NCI-H2196 treated with DMSO at 0.1 percent for 48 hours (cell line): ENCODE results near the gene KIF5B.
"Not testable (repeated sequence)": the region's sequence is repeated elsewhere in the genome, so short reads cannot be mapped to it uniquely, and the experiment has no call there.

ENCODE experiments used
- DNase-seq: peaks from one replicate; lab custom pipeline; 2025; ENCODE audit not compliant: unreplicated experiment; lab: John Stamatoyannopoulos, UW

The KIF5B gene

DNA sequence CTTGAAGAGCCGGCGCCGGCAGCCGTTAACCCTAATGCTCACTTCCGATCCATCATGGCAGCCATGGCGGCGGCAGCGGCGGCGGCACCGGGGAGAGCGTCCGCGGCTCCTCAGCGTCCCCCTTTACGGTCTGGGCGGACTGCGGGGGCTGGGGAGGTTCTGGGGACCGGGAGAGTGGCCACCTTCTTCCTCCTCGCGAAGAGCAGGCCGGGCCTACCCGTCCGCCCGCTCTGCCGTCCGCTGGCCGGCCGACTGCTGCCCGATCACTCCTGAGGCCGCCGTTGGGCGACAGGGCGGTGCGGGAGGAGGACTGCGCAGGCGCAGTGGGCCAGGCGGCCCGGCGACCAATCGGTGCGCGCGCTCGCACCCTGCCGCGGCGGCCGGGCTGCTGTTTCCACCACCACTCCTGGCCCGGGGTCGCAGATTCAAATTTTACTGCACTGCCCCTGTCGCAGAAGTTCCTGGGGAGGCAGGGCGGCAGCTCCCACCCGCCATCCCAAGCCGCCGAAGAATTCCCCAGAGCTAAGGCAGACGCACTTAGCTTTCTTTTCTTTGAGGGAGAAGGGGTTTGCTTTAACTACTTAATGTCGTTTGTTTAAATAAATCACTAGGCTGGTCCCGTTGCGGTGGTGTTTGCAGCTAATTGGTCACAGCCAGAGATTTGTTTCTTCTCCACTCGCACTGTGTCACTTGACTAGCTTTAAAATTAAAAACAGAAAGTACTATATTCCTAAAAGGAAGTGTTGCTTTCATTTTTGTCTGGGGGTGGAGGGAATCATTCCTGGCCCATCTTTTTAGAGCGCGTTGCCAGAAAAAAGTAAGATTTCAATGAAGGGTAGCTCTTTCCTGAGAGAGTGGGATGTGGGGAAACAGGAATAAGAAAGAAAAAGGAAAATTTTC lies at the start of gene KIF5B:
TSS of gene KIF5B (minus strand) at position 290 of the 900 bp plus-strand sequence. CDS start 452 bp downstream, outside the sequence.
- peak; percentile 49 for DNase-seq

DNA sequence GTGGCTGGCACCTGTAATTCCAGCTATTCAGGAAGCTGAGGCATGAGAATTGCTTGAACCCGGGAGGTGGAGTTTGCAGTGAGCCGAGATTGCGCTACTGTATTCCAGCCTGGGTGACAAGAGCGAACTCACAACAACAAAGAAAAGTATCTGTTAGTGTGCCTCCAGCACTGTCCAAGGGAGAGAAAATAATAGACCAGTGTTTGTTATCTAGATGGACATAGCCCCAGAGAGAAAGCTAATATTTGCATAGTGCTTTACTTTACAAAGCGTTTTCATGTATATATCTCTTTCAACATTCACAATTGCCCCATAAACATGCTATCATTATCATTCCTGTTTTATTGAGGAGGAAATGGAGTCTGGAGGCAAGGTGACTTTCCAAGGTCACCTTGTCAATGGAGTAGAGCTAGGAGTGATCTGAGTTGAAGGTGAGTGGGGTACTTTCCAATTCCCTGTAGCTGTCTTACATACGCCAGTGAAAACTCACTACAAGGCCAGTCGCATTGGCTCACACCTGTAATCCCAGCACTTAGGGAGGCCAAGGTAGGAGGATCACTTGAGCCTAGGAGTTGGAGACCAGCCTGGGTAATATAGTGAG lies 49.7 kb upstream of the KIF5B start:
- DNase-seq, result no peak

DNA sequence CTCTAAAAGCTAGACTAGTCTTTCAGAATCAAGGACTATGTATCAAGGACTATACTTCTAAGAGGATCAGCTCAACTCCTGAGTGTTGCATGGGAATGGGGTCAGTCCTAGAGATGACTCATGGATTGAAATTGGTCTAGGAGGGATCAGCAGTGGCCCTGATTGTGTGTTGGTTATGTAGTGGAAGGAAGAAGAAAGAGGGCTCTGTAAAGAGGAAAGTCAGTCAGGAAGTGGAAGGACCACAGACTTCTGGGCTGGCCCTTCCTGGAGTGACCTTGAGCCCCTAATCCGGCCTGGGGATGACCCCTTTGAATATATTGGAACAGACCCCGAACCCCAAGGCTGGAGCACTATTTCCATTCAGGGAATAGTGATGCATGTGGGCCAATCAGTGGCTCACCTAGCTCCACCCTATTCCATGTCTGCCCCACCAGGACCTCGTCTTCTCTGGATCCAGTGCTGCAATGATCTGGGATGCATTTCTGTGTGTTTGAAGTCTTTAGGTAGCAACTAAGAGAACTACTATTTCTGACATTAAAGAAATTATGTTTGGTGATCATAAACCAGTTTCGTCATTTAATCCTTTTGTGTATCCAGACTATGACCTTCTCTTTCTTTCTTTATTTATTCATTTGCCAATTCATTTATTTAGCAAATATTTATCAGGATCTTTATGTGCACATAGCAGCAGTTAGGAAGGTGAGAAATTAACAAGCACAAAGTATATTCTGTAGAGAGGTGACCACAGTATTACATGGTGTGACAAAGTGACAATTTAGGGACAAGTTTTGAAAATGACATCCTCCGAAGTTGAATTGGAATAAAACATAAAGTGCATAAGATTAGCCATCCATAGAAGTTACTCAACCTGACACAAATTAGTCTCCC lies 48.6 kb upstream of the KIF5B start:
- DNase-seq, result no peak

DNA sequence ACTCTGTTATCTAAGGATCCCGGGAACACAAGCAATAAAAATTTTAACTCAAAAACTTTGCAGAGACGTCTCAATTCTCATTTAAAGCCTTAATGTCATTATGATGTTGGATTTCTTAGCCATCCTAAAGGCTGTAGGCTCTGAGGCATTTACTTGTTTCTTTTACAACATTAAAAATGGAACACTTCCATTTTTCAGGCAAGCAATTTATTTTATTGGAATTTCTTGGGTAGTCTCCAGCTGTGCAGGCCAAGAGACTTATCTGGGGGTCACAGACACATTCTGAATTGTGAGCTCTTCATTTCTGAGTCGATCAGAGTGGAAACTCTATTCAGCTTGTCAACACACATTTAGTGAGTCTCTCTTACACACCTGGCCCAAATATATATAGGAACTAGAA lies 48.0 kb upstream of the KIF5B start:
- DNase-seq, result no peak

DNA sequence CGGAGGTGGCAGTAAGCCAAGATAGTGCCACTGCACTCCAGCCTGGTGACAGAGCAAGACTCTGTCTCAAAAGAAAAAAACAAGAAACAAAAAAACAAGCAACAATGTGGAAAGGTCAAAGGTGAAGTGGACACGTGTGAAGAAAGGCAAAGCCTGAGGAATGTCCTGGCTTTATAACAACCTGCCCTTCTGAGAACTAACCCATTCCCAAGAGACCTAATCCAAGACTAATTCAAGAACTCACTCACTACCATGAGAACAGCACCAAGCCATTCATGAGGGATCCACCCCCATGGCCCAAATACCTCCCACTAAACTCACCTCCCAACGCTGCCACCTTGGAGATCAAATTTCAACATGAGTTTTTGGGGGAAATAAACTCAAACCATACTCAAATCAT lies 47.5 kb upstream of the KIF5B start:
- DNase-seq, result no peak

DNA sequence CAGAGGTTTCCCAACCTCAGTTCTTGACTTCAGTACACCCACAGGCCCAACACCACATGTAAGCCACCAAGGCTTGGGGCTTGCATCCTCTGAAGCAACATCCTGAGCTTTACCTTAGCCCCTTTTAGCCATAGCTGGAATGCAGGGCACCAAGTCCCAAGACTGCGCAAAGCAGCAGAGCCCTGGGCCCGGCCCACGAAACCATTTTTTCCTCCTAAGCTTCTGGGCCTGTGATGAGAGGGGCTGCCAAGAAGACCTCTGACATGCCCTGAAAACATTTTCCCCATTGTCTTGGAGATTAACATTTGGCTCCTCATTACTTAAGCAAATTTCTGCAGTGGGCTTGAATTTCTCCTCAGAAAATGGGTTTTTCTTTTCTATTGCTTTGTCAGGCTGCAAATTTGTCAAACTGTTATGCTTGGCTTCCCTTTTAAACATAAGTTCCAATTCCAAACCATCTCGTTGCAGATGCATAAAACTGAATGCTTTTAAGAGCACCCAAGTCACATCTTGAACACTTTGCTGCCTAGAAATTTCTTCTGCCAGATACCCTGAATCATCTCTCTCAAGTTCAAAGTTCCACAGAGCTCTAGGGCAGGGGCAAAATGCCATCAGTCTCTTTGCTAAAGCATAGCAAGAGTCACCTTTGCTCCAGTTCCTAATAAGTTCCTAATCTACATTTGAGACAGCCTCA lies 42.5 kb upstream of the KIF5B start:
- DNase-seq, result not testable (repeated sequence)

DNA sequence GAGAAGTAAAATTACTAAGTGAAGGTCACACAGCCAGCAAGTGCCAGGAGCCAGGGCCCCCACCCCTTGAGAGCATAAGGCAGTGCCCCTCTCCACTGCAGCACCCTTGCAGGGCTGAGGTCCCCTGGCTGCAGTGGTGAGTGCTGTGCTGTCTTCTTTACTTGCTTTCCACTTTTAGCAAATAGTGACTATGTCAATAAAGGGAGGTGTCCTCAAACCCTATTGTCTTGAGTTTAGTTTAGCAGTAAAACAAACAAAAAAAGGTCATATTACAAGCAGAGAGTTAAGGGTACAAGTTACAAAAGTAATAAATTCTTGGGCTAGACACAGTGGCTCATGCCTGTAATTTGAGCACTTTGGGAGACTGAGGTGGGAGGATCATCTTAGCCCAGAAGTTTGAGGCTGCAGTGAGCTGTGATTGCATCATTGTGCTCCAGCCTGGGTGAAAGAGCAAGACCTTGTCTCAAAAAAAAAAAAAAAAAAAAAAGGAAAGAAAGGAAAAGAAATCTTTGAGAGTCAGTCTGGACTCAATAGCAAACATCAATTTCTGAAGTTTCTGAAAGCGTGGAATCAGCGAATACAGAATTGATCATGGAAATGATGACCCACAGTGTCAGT lies 39.0 kb upstream of the KIF5B start:
- DNase-seq, result no peak

DNA sequence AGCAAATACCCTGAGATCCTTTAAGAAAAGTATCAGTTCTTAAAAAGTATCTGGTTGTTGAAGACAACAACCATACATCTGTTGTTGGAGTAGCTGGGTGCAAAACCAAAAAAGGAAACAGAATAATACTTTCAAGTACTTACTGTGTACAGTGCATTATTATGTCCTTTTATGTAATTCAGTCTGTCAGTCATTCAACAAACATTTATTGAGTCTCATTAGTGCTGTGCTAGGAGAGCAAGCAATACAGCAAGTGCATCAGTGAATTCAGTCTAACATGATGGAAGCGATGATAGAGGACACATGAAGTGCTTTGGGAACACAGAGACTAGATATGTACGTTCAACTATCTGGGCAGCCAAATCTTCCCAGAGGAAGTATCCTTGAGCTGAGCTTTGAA lies 37.4 kb upstream of the KIF5B start:
- DNase-seq, result no peak

DNA sequence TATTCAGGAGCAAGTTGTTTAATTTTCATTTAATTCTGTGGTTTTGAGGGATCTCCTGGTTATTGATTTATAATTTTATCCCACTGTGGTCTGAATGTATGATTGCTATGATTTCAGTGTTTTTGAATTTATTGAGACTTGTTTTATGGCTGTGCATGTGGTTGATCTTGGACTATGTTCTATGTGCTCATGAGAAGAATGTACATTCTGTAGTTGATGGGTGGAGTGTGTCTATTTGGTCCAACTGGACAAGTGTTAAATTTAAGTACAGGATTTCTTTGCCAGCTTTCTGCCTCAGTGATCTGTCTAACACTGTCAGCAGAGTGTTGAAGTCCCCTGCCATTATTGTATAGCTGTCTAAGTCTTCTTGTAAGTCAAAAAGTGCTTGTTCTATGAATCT lies 34.8 kb upstream of the KIF5B start:
- DNase-seq, result no peak

DNA sequence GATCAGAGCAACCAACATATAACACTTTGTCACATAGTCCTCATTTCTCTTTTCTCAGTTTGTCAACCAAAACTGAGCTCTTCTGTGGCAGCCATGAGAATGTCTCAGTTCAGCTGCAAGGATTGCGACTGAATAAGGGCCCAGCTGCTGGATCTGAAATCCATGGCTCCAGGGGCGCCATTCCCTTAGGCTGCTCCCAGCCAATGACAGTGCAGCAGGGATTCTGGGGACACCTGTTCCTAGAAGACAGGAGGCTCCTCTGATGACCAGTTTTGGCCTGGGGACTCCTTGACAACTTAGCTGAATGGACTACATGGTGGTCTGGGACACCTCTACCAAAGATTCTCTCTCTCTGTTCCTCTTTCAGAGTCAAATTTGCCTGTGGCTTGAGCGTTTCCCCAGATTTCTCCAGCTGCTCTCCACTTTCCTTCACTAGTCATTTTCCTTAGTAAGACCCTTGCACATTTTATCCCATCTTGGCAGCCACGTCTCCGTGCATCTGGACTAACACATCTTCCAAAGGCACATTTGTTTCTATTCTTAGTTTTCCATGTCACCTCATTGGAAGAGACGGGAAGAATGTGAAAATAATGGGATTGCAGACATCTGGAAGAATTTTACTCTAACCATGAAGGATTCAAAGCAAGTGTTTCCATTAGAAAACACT lies 28.1 kb upstream of the KIF5B start:
- no peak for DNase-seq

DNA sequence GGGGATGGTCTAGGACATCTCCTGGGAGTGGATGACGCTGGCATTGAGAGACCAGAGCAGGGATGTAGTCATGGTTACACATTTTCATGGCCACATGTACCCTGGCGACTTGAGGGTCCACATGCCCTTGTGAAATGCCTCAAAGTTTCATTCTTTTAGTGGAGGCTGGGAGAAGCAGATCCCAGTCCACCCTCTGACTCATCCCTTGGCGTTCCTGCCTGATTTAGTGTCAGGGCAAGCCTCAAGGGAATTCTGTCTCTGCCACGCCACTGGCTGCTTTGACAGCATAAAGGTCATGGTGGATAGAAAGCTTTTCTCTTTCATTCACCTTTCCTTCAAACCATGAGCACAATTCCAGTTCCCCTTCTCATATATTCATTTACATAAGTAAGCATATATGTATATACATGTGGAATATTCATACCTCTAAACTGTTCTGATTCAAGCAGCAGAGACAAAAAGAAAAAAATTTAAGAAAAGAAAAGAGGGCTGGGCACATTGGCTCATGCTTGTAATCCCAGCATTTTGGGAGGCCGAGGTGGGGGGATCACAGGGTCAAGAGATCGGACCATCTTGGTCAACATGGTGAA lies 21.8 kb upstream of the KIF5B start:
- DNase-seq, result no peak

DNA sequence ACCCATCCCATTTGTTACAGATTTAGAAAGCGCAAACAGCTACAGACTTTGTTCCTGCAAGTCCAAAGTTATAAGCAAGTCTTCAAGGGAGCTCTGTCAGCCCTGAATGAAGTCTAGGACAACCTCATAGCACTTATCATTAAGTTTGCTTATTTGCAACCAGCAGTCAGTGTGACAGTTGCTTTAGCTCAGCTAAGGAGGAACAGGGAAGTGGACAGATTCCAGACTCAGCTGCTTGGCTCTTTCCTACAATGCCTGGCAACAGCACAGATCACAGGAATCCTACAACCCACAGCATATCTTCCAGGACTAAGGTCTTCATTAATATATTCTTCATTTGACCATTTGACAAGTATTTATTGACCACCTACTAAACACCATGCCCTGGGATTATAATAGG lies 17.4 kb upstream of the KIF5B start:
- no peak for DNase-seq

DNA sequence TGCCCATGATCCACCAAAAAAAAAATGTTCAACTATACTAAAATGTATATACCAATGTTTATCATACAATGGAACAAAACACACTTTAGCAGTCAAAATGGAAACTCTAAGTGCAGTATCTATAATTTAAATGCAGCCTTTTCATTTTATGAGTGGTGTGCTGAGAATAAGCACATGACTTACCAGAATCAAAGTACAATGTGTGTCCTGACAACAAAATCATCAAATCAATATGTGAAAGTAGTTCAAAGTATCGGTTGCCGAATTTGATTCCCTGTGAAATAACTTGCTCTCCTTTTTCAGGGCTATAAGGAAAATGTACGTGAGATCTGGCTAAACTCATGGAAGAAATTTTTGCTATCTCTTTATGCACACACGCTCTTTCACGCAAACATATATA lies 16.9 kb upstream of the KIF5B start:
- no peak for DNase-seq

DNA sequence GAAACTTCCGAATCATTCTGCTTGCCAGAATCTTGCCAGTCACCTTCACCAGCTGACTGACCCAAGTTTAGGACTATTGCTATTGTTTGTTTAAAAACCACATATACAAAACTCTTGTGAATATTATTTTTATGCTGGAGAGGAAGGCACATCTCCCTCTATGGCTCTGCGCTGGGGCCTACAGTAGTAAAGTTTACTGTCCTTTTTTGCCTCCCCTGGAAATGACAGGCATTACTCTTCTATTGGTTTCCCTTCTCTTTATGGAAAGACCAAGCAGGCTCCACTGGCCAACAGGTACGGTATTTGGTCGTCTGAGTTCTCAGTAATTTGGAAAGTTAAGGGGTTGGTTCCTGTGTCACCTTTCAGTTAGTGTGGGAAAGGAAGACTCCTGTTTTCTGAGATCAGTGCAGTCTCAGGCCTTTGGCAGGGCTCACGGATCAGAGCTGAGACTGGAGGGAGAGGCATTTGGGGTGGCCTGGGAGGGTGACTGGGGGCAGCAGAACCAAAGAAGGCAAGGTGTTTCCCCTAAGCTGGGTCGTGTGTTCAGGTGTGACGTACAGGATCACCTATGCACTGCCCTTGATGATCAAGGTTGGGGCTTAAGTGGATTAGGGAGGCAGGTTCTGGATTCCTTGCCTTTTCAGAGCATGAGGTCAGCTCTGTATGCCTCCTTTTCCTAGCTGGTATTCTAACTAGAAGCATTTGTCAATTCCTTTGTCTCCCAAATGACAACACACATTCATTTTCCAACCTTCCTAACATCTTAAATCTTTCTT lies 16.0 kb upstream of the KIF5B start:
- DNase-seq, result no peak

DNA sequence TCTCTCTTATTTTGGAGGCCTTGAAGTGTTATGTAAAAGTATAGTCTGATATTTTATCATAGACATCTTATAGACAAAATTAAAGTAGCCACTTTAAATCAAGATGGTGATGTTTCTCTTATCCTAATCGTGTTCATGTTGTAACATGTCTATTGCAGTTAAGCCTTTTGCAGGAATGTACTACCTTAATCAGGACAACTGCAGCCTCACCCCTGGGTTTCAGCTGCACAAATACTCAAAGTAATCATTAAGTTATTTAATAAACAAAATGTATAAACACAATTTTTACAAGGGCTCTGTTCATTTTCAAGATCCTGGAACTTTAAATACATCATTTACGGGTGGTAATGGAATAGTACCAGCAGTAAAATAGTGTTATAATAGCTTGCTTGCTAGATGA lies 14.4 kb upstream of the KIF5B start:
- no peak for DNase-seq

DNA sequence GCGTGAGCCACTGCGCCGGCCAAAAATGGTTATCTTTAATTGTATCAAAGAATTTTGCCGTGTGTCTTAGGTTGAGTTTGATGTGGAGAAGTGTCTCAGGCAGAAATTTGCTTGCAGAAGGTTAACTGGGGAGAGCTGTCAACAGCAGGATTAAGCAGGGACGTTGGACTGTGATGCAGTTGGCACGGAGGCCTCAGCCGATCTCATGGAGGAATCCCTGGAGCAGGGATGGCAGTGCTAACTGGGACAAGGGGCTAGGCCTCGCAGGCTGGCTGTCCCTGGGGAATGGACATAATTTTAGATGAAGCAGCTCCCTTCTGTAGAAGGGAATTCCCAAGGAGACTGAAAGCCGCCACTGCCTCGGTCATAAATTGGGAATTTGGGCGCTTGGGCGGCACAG lies 12.3 kb upstream of the KIF5B start:
- DNase-seq, result no peak

DNA sequence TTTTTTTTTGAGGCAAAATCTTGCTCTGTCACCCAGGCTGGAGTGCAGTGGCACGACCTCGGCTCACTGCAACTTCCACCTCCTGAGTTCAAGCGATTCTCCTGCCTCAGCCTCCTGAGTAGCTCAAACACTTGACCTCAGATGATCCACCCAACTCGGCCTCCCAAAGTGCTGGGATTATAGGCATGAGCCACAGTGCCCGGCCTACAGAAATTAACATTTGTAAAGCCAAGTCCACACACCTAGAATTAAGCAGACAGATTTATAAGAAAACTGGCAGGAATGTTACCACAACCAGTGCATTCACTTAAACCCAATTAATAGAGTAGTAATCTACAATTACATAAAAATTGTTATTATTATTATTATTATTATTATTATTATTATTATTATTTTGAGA lies 11.7 kb upstream of the KIF5B start:
- not testable (repeated sequence) for DNase-seq

DNA sequence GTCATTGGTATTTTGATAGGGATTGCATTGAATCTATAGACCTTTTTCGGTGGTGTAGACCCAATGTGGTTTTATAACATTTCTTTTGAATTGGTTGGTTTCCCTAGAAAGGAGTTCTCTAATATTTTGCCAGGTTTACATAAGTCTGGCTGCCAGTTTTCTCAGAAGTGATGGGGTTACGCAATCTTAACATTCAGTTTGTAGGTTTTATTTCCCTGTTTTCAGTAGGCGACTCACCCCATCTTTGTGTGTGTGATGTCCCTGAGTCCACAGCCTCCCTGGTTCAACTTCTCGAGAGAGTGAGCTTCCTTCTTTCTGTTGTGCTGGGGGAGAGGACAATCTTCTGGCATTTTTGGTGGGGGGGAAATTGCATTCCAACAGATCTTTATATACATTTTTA lies 9.6 kb upstream of the KIF5B start:
- no peak for DNase-seq

DNA sequence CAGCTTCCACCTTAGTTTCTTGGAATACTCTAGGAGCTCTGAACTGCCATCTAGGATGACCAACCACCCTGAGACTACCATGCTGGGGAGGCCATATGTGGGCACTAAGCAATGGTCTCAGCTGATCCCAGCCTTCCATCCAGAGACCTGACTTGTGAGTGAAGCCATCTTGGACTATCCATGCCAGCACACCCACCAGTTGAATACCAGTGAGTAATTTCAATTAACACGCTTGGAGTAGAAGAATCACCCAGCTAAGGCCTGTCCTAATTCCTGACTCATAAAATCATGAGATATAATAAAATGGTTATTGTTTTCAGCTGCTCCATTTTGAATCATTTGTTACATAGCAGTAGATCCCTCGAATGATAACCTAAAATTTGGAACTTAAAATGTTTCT lies 5.2 kb upstream of the KIF5B start:
- DNase-seq, result no peak
